GM19467 (cell line): ENCODE results near the gene PPP2R3B.
"Not testable (repeated sequence)": the region's sequence is repeated elsewhere in the genome, so short reads cannot be mapped to it uniquely, and the experiment has no call there.

Experiments
- ATAC-seq: cut with Tn5 transposase; IDR thresholded peaks from one replicate; pipeline ENCODE4 v1.9.1; 2021; ENCODE audit warnings: mild to moderate bottlenecking, moderate library complexity; ENCODE audit not compliant: unreplicated experiment

PPP2R3B gene

GRCh38 chrX:307261-308111 lies 79.2 kb downstream of the PPP2R3B start:
- ATAC-seq, result no peak

- ATAC-seq, result not testable (repeated sequence)
These were observed 80.0 kb downstream of the PPP2R3B start for GRCh38 chrX:306614-307251.

- not testable (repeated sequence) for ATAC-seq
These were observed 80.7 kb downstream of the PPP2R3B start for GRCh38 chrX:305781-306613.

GRCh38 chrX:302975-303374 lies 83.7 kb downstream of the PPP2R3B start:
- ATAC-seq, result no peak

- no peak for ATAC-seq
These were observed 86.4 kb downstream of the PPP2R3B start for GRCh38 chrX:300334-300733.

GRCh38 chrX:298993-299392 lies 87.7 kb downstream of the PPP2R3B start:
- ATAC-seq, result no peak

- no peak for ATAC-seq
These were observed 91.6 kb downstream of the PPP2R3B start for GRCh38 chrX:295136-295535.

GRCh38 chrX:292900-293897 lies 93.5 kb downstream of the PPP2R3B start:
- ATAC-seq, result no peak

- no peak for ATAC-seq
These were observed 95.3 kb downstream of the PPP2R3B start for GRCh38 chrX:291411-291901.

- ATAC-seq, result no peak
These were observed 96.1 kb downstream of the PPP2R3B start for GRCh38 chrX:290476-291166.

GRCh38 chrX:288561-288991 lies 98.1 kb downstream of the PPP2R3B start:
- no peak for ATAC-seq

GRCh38 chrX:287670-288069 lies 99.0 kb downstream of the PPP2R3B start:
- no peak for ATAC-seq

GRCh38 chrX:285076-285677 lies 101.5 kb downstream of the PPP2R3B start:
- ATAC-seq, result no peak
